HCT116 (cell line): ENCODE results near the gene ESR2.

Experiments used
- CBX3 ChIP-seq: IDR thresholded peaks from 2 replicates; pipeline ENCODE4 v1.6.1; 2012; ENCODE audit warnings: low read depth
- CTCF ChIP-seq, 3 experiments: fragments of 200-600 bp in 1 of 3; sonication (generic) in 1 of 3; IDR thresholded peaks in 2 of 3; conservative IDR thresholded peaks in 1 of 3; 2 replicates each; pipeline ENCODE4 v1.5.1; 2012 to 2017; ENCODE audit warnings: low read depth in 2 of 3, low read length in 2 of 3, antibody characterized with exemption in 1 of 3, borderline replicate concordance in 1 of 3, control low read depth in 1 of 3, mild to moderate bottlenecking in 1 of 3, mixed read lengths in 1 of 3, mixed run types in 1 of 3, moderate library complexity in 1 of 3; ENCODE audit not compliant: insufficient read depth in 1 of 3
- EZH2 ChIP-seq: fragments of 200-600 bp; sonication (generic); IDR thresholded peaks from 2 replicates; pipeline ENCODE4 v1.6.1; 2017; ENCODE audit warnings: antibody characterized with exemption, mixed run types
- FOSL1 ChIP-seq: IDR thresholded peaks from 2 replicates; pipeline ENCODE4 v1.6.1; 2012; ENCODE audit warnings: low read depth
- JUND ChIP-seq: IDR thresholded peaks from 2 replicates; pipeline ENCODE4 v1.6.1; 2012
- MAX ChIP-seq: IDR thresholded peaks from 2 replicates; pipeline ENCODE4 v1.6.1; 2012
- POLR2A ChIP-seq: IDR thresholded peaks from 2 replicates; pipeline ENCODE4 v1.7.0; 2011; ENCODE audit warnings: borderline replicate concordance; ENCODE audit not compliant: insufficient read depth, insufficient read length; ENCODE audit errors: extremely low read depth
- POLR2AphosphoS5 ChIP-seq: IDR thresholded peaks from 2 replicates; pipeline ENCODE4 v1.6.1; 2011; ENCODE audit warnings: mild to moderate bottlenecking, low read depth, low read length, moderate library complexity
- RAD21 ChIP-seq: IDR thresholded peaks from 2 replicates; pipeline ENCODE4 v1.6.1; 2012; ENCODE audit warnings: low read depth, mild to moderate bottlenecking
- REST ChIP-seq: IDR thresholded peaks from 2 replicates; pipeline ENCODE4 v1.6.1; 2012; ENCODE audit warnings: low read depth
- SP1 ChIP-seq: IDR thresholded peaks from 2 replicates; pipeline ENCODE4 v1.6.1; 2012; ENCODE audit warnings: low read depth

GRCh38 chr14:64225151-64225757 lies 68.9 kb downstream of the ESR2 start:
- no peak for TF ChIP-seq RAD21
- TF ChIP-seq EZH2: no peak
- no peak for TF ChIP-seq MAX
- TF ChIP-seq JUND: no peak
- TF ChIP-seq CTCF (IDR thresholded peaks at IDR 0.05 in 2 of 3, conservative IDR thresholded peaks at IDR 0.05 in 1 of 3; ENCODE audit: borderline replicate concordance in 1 of 3, insufficient read depth in 1 of 3, low read depth in 2 of 3, low read length in 2 of 3): no peak
- TF ChIP-seq POLR2A: no peak
- no peak for TF ChIP-seq REST
- no peak for TF ChIP-seq FOSL1
- TF ChIP-seq SP1: no peak
- TF ChIP-seq POLR2AphosphoS5: no peak
- no peak for TF ChIP-seq CBX3
